Measurements from ENCODE around the gene KRT2.

GRCh38 chr12:52699960-52700359 lies 47.9 kb upstream of the KRT2 start:
- TF ChIP-seq CTCF (IDR thresholded peaks at IDR 0.05), result no peak
- no peak for TF ChIP-seq POLR2A (IDR thresholded peaks at IDR 0.05)

Data from adrenal gland (tissue), 5 donors.